Measurements from ENCODE around the gene RPL18.
A peak's percentile ranks its signal among the peaks of the same experiment; 100 is the strongest.

Gene RPL18

GRCh38 chr19:48631225-48631624 lies 12.2 kb upstream of the RPL18 start:
- H3K36me3 ChIP-seq (ENCODE audit: control insufficient read depth in 5 of 5, insufficient read depth in 5 of 5, low read length in 5 of 5), result peaks cover 0 to 34% (median 13%) of the 10 kb centered on the region in 5 donors
- peaks cover 7 to 67% (median 55%) of the 10 kb centered on the region in 5 donors for H3K4me1 ChIP-seq (ENCODE audit: control insufficient read depth in 5 of 5, insufficient read depth in 5 of 5, low read length in 5 of 5)
- H3K27ac ChIP-seq (ENCODE audit: low read depth, low read length), result peak overlapping the region; percentile 41
- H3K9ac ChIP-seq (ENCODE audit: low read length in 5 of 5), result peak overlapping the region in 1 of 5 donors; percentile 41
- H3K9me3 ChIP-seq (ENCODE audit: control insufficient read depth in 5 of 5, low read length in 5 of 5), result no peaks in the 10 kb centered on the region
- H3K4me3 ChIP-seq (ENCODE audit: low read depth in 1 of 5, low read length in 5 of 5), result no peak overlapping the region
- no peaks in the 10 kb centered on the region for H3K27me3 ChIP-seq (ENCODE audit: control insufficient read depth in 5 of 5, insufficient read depth in 4 of 5, low read length in 5 of 5)

GRCh38 chr19:48630296-48631063 lies 11.5 kb upstream of the RPL18 start:
- H3K4me1 ChIP-seq (ENCODE audit: control insufficient read depth in 5 of 5, insufficient read depth in 5 of 5, low read length in 5 of 5), result peaks cover 7 to 65% (median 48%) of the 10 kb centered on the region in 5 donors
- peak overlapping the region; percentile 41 for H3K27ac ChIP-seq (ENCODE audit: low read depth, low read length)
- H3K36me3 ChIP-seq (ENCODE audit: control insufficient read depth in 5 of 5, insufficient read depth in 5 of 5, low read length in 5 of 5), result peaks cover 0 to 39% (median 13%) of the 10 kb centered on the region in 5 donors
- peak overlapping the region in 2 of 5 donors; percentile 41 to 46 for H3K9ac ChIP-seq (ENCODE audit: low read length in 5 of 5)
- no peak overlapping the region for H3K4me3 ChIP-seq (ENCODE audit: low read depth in 1 of 5, low read length in 5 of 5)
- no peaks in the 10 kb centered on the region for H3K9me3 ChIP-seq (ENCODE audit: control insufficient read depth in 5 of 5, low read length in 5 of 5)
- H3K27me3 ChIP-seq (ENCODE audit: control insufficient read depth in 5 of 5, insufficient read depth in 4 of 5, low read length in 5 of 5), result no peaks in the 10 kb centered on the region

DNA sequence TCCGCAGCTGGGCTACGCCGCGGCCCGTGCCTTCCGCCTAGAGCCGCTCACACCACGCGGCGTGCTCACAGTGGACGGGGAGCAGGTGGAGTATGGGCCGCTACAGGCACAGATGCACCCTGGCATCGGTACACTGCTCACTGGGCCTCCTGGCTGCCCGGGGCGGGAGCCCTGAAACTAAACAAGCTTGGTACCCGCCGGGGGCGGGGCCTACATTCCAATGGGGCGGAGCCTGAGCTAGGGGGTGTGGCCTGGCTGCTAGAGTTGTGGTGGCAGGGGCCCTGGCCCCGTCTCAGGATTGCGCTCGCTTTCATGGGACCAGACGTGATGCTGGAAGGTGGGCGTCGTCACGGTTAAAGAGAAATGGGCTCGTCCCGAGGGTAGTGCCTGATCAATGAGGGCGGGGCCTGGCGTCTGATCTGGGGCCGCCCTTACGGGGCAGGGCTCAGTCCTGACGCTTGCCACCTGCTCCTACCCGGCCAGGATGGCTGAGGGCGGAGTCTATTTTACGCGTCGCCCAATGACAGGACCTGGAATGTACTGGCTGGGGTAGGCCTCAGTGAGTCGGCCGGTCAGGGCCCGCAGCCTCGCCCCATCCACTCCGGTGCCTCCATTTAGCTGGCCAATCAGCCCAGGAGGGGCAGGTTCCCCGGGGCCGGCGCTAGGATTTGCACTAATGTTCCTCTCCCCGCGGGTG lies 10.8 kb upstream of the RPL18 start:
- peak overlapping the region; percentile 41 for H3K27ac ChIP-seq (ENCODE audit: low read depth, low read length)
- H3K9ac ChIP-seq (ENCODE audit: low read length in 5 of 5), result no peak overlapping the region
- no peak overlapping the region for H3K4me3 ChIP-seq (ENCODE audit: low read depth in 1 of 5, low read length in 5 of 5)
- peaks cover 0 to 39% (median 13%) of the 10 kb centered on the region in 5 donors for H3K36me3 ChIP-seq (ENCODE audit: control insufficient read depth in 5 of 5, insufficient read depth in 5 of 5, low read length in 5 of 5)
- H3K27me3 ChIP-seq (ENCODE audit: control insufficient read depth in 5 of 5, insufficient read depth in 4 of 5, low read length in 5 of 5), result no peaks in the 10 kb centered on the region
- H3K9me3 ChIP-seq (ENCODE audit: control insufficient read depth in 5 of 5, low read length in 5 of 5), result no peaks in the 10 kb centered on the region
- peaks cover 6 to 67% (median 44%) of the 10 kb centered on the region in 5 donors for H3K4me1 ChIP-seq (ENCODE audit: control insufficient read depth in 5 of 5, insufficient read depth in 5 of 5, low read length in 5 of 5)

DNA sequence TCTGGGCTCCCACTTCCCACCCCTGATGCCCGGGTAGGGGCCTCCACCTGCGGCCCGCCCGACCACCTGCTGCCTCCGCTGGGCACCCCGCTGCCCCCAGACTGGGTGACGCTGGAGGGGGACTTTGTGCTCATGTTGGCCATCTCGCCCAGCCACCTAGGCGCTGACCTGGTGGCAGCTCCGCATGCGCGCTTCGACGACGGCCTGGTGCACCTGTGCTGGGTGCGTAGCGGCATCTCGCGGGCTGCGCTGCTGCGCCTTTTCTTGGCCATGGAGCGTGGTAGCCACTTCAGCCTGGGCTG lies 10.3 kb upstream of the RPL18 start:
- Histone ChIP-seq H3K36me3 (ENCODE audit: control insufficient read depth in 5 of 5, insufficient read depth in 5 of 5, low read length in 5 of 5) (peaks cover 0 to 39% (median 13%) of the 10 kb centered on the region in 5 donors), H3K4me3 (ENCODE audit: low read depth in 1 of 5, low read length in 5 of 5) (no peak overlapping the region), H3K9me3 (ENCODE audit: control insufficient read depth in 5 of 5, low read length in 5 of 5) (no peaks in the 10 kb centered on the region), H3K4me1 (ENCODE audit: control insufficient read depth in 5 of 5, insufficient read depth in 5 of 5, low read length in 5 of 5) (peaks cover 5 to 68% (median 44%) of the 10 kb centered on the region in 5 donors), H3K27ac (ENCODE audit: low read depth, low read length) (no peak overlapping the region), H3K9ac (ENCODE audit: low read length in 5 of 5) (no peak overlapping the region), H3K27me3 (ENCODE audit: control insufficient read depth in 5 of 5, insufficient read depth in 4 of 5, low read length in 5 of 5) (no peaks in the 10 kb centered on the region)

- Histone ChIP-seq H3K9me3 (ENCODE audit: control insufficient read depth in 5 of 5, low read length in 5 of 5) (no peaks in the 10 kb centered on the region), H3K4me3 (ENCODE audit: low read depth in 1 of 5, low read length in 5 of 5) (no peak overlapping the region), H3K36me3 (ENCODE audit: control insufficient read depth in 5 of 5, insufficient read depth in 5 of 5, low read length in 5 of 5) (peaks cover 0 to 39% (median 13%) of the 10 kb centered on the region in 5 donors), H3K27ac (ENCODE audit: low read depth, low read length) (no peak overlapping the region), H3K9ac (ENCODE audit: low read length in 5 of 5) (no peak overlapping the region), H3K4me1 (ENCODE audit: control insufficient read depth in 5 of 5, insufficient read depth in 5 of 5, low read length in 5 of 5) (peaks cover 4 to 66% (median 42%) of the 10 kb centered on the region in 5 donors), H3K27me3 (ENCODE audit: control insufficient read depth in 5 of 5, insufficient read depth in 4 of 5, low read length in 5 of 5) (no peaks in the 10 kb centered on the region)
Observed at GRCh38 chr19:48628486-48629296, 9.7 kb upstream of the RPL18 start.

GRCh38 chr19:48627865-48628314 lies 8.9 kb upstream of the RPL18 start:
- Histone ChIP-seq H3K4me3 (ENCODE audit: low read depth in 1 of 5, low read length in 5 of 5) (no peak overlapping the region), H3K27me3 (ENCODE audit: control insufficient read depth in 5 of 5, insufficient read depth in 4 of 5, low read length in 5 of 5) (no peaks in the 10 kb centered on the region), H3K9ac (ENCODE audit: low read length in 5 of 5) (no peak overlapping the region), H3K27ac (ENCODE audit: low read depth, low read length) (no peak overlapping the region), H3K4me1 (ENCODE audit: control insufficient read depth in 5 of 5, insufficient read depth in 5 of 5, low read length in 5 of 5) (peaks cover 8 to 66% (median 41%) of the 10 kb centered on the region in 5 donors), H3K9me3 (ENCODE audit: control insufficient read depth in 5 of 5, low read length in 5 of 5) (no peaks in the 10 kb centered on the region), H3K36me3 (ENCODE audit: control insufficient read depth in 5 of 5, insufficient read depth in 5 of 5, low read length in 5 of 5) (peaks cover 0 to 39% (median 13%) of the 10 kb centered on the region in 5 donors)

- Histone ChIP-seq H3K9ac (ENCODE audit: low read length in 5 of 5) (no peak overlapping the region), H3K36me3 (ENCODE audit: control insufficient read depth in 5 of 5, insufficient read depth in 5 of 5, low read length in 5 of 5) (peaks cover 0 to 34% (median 8%) of the 10 kb centered on the region in 5 donors), H3K4me3 (ENCODE audit: low read depth in 1 of 5, low read length in 5 of 5) (no peak overlapping the region), H3K27me3 (ENCODE audit: control insufficient read depth in 5 of 5, insufficient read depth in 4 of 5, low read length in 5 of 5) (no peaks in the 10 kb centered on the region), H3K27ac (ENCODE audit: low read depth, low read length) (no peak overlapping the region), H3K4me1 (ENCODE audit: control insufficient read depth in 5 of 5, insufficient read depth in 5 of 5, low read length in 5 of 5) (peaks cover 6 to 67% (median 37%) of the 10 kb centered on the region in 5 donors), H3K9me3 (ENCODE audit: control insufficient read depth in 5 of 5, low read length in 5 of 5) (no peaks in the 10 kb centered on the region)
Observed at GRCh38 chr19:48627201-48627864, 8.4 kb upstream of the RPL18 start.

- H3K27ac ChIP-seq (ENCODE audit: low read depth, low read length), result no peak overlapping the region
- no peak overlapping the region for H3K9ac ChIP-seq (ENCODE audit: low read length in 5 of 5)
- H3K9me3 ChIP-seq (ENCODE audit: control insufficient read depth in 5 of 5, low read length in 5 of 5), result no peaks in the 10 kb centered on the region
- H3K4me1 ChIP-seq (ENCODE audit: control insufficient read depth in 5 of 5, insufficient read depth in 5 of 5, low read length in 5 of 5), result peaks cover 6 to 62% (median 36%) of the 10 kb centered on the region in 5 donors
- H3K4me3 ChIP-seq (ENCODE audit: low read depth in 1 of 5, low read length in 5 of 5), result no peak overlapping the region
- no peaks in the 10 kb centered on the region for H3K27me3 ChIP-seq (ENCODE audit: control insufficient read depth in 5 of 5, insufficient read depth in 4 of 5, low read length in 5 of 5)
- peaks cover 0 to 26% (median 3%) of the 10 kb centered on the region in 5 donors for H3K36me3 ChIP-seq (ENCODE audit: control insufficient read depth in 5 of 5, insufficient read depth in 5 of 5, low read length in 5 of 5)
Observed at GRCh38 chr19:48625891-48626327, 6.9 kb upstream of the RPL18 start.
